K562 (cell line): Measurements from ENCODE around the gene DOCK7. TPM values are rescaled to one million over a fixed set of nuclear protein-coding genes. Genes with fewer than 3 reads are reported as not detected.

ENCODE experiments used
- ASH1L ChIP-seq: fragments of 450-650 bp; IDR thresholded peaks from 2 replicates; pipeline ENCODE4 v1.6.1; 2018; ENCODE audit warnings: borderline replicate concordance, mild to moderate bottlenecking, low read depth; ENCODE audit not compliant: partially characterized antibody
- HDAC2 ChIP-seq: fragments of 450-650 bp; IDR thresholded peaks from 2 replicates; pipeline ENCODE4 v1.6.1; 2016; ENCODE audit warnings: mild to moderate bottlenecking
- KHSRP ChIP-seq: fragments of 450-650 bp; IDR thresholded peaks from 2 replicates; pipeline ENCODE4 v1.6.1; 2017
- NCOA6 ChIP-seq: fragments of 450-650 bp; IDR thresholded peaks from 2 replicates; pipeline ENCODE4 v1.6.1; 2017; ENCODE audit warnings: mild to moderate bottlenecking
- POLR2A ChIP-seq: fragments of 450-650 bp; conservative IDR thresholded peaks from 2 replicates; pipeline ENCODE4 v1.6.1; 2016
- PRPF4 ChIP-seq: fragments of 200-400 bp; formaldehyde crosslinking; IDR thresholded peaks from one replicate; pipeline ENCODE4 v1.6.1; 2017; ENCODE audit warnings: low read length, low read depth, mild to moderate bottlenecking; ENCODE audit not compliant: insufficient read depth, poor library complexity, severe bottlenecking
- RBM34 ChIP-seq: fragments of 200-400 bp; formaldehyde crosslinking; IDR thresholded peaks from 2 replicates; pipeline ENCODE4 v1.6.1; 2018; ENCODE audit warnings: low read length, borderline replicate concordance; ENCODE audit not compliant: insufficient read depth
- TFAP4 ChIP-seq: sonication (generic); formaldehyde crosslinking; IDR thresholded peaks from 2 replicates; pipeline ENCODE4 v1.8.0; 2022; ENCODE audit warnings: missing genetic modification reagents, mild to moderate bottlenecking, moderate library complexity, borderline replicate concordance
- TSC22D4 ChIP-seq: fragments of 450-650 bp; IDR thresholded peaks from 2 replicates; pipeline ENCODE4 v1.6.1; 2016; ENCODE audit warnings: missing genetic modification characterization, missing biosample characterization, control low read depth
- ZBTB1 ChIP-seq: sonication (generic); formaldehyde crosslinking; IDR thresholded peaks from 2 replicates; pipeline ENCODE4 v1.8.1; 2023; ENCODE audit warnings: missing genetic modification reagents, low read depth, mild to moderate bottlenecking, borderline replicate concordance
- ZFP1 ChIP-seq: fragments of 450-650 bp; formaldehyde crosslinking; IDR thresholded peaks from 2 replicates; pipeline ENCODE4 v1.4.0; 2020; ENCODE audit warnings: mild to moderate bottlenecking, mixed read lengths
- ZNF146 ChIP-seq: IDR thresholded peaks from one replicate; pipeline ENCODE4 v1.6.1; 2018; ENCODE audit warnings: missing compliant biosample characterization; ENCODE audit not compliant: unreplicated experiment
- ZNF347 ChIP-seq: fragments of 450-650 bp; formaldehyde crosslinking; IDR thresholded peaks from 2 replicates; pipeline ENCODE4 v1.4.0; 2020; ENCODE audit warnings: low read depth, mild to moderate bottlenecking, moderate library complexity
- polyA plus RNA-seq, 8 experiments: library from polyadenylated mRNA; depleted of rRNA in 4 of 8; stranded (reverse) in 5 of 8; unstranded in 3 of 8; fragments of >200 nt; fragmentation: Nextera tagmentation in 2 of 8; fragmentation: Illumina TruSeq in 1 of 8; extraction: Ambion mirVana in 2 of 8; extraction: Trizol in 1 of 8; gene quantifications; 2 replicates each; pipeline versions ENCODE4 v1.2.1 to v1.2.3, GENCODE V29; 2011 to 2014; ENCODE audit warnings: inconsistent platforms in 1 of 8, missing spikeins in 1 of 8
- total RNA-seq, 7 experiments: library from RNA; depleted of rRNA in 6 of 7; stranded (reverse); fragments of >200 nt in 6 of 7; fragmentation: Illumina TruSeq in 2 of 7; extraction: Trizol in 2 of 7; gene quantifications; 2 replicates each; pipeline versions ENCODE4 v1.2.1 to v1.2.3, GENCODE V29; 2011 to 2021; ENCODE audit warnings: low replicate concordance in 1 of 7
- TF ChIP-seq, protein P1 (sequence below), 2 experiments: fragments of 450-650 bp; formaldehyde crosslinking in 1 of 2; IDR thresholded peaks; 2 replicates each; pipeline versions ENCODE4 v1.4.0 to v1.6.1; 2014 to 2020; ENCODE audit warnings: mild to moderate bottlenecking in 2 of 2, borderline replicate concordance in 1 of 2, low read depth in 1 of 2
- TF ChIP-seq, protein P2 (sequence below): sonication (generic); formaldehyde crosslinking; IDR thresholded peaks from 2 replicates; pipeline ENCODE4 v1.8.0; 2022; ENCODE audit warnings: mild to moderate bottlenecking, missing genetic modification reagents, borderline replicate concordance
- TF ChIP-seq, protein P3 (sequence below): fragments of 450-650 bp; IDR thresholded peaks from 2 replicates; pipeline ENCODE4 v1.7.0; 2016; ENCODE audit warnings: borderline replicate concordance

DOCK7 gene
- total and polyA plus RNA-seq, 9 of the 15 experiments (the other 6 are each of a cell fraction or from before 2014, with no cell fraction given), result 4.9 to 35.1 (median 12.6) TPM

DNA sequence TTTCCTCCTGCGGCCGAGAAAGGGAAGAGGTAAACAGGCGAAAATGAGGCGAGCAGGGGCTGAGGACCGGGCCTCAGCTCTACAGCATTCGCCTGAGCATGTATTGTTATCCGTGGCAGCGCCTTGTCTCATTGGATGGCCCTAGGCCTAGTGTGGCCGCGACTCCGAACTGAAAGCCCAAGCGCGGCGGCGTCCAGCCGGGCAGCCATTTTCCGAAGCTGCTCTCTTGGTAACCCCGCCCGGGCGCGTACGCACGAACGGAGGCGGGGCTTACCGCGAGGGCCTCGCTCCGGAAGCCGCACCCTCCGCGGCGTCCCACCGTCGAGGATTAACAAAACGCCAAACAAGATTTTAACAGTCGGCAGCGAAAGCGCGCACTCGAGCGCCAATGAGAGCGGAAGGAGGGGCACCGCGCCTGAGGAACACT, 252.1 kb downstream of the DOCK7 start (continued):
- TF ChIP-seq, protein P1, sequence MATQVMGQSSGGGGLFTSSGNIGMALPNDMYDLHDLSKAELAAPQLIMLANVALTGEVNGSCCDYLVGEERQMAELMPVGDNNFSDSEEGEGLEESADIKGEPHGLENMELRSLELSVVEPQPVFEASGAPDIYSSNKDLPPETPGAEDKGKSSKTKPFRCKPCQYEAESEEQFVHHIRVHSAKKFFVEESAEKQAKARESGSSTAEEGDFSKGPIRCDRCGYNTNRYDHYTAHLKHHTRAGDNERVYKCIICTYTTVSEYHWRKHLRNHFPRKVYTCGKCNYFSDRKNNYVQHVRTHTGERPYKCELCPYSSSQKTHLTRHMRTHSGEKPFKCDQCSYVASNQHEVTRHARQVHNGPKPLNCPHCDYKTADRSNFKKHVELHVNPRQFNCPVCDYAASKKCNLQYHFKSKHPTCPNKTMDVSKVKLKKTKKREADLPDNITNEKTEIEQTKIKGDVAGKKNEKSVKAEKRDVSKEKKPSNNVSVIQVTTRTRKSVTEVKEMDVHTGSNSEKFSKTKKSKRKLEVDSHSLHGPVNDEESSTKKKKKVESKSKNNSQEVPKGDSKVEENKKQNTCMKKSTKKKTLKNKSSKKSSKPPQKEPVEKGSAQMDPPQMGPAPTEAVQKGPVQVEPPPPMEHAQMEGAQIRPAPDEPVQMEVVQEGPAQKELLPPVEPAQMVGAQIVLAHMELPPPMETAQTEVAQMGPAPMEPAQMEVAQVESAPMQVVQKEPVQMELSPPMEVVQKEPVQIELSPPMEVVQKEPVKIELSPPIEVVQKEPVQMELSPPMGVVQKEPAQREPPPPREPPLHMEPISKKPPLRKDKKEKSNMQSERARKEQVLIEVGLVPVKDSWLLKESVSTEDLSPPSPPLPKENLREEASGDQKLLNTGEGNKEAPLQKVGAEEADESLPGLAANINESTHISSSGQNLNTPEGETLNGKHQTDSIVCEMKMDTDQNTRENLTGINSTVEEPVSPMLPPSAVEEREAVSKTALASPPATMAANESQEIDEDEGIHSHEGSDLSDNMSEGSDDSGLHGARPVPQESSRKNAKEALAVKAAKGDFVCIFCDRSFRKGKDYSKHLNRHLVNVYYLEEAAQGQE (IDR thresholded peaks at IDR 0.05; ENCODE audit: borderline replicate concordance), result no peak
- TF ChIP-seq, protein P1 (CRISPR knock-in tag; IDR thresholded peaks at IDR 0.05; ENCODE audit: low read depth), result peak; percentile 74
- TF ChIP-seq HDAC2, result no peak; the same call in 1 of the 2 replicates
- peak; percentile 97 for TF ChIP-seq POLR2A
- no peak; the same call in 1 of the 2 replicates for TF ChIP-seq ZBTB1 (CRISPR knock-in tag)
- no peak; the same call in 1 of the 2 replicates for TF ChIP-seq TFAP4
- TF ChIP-seq TSC22D4 (tag), result no peak
- TF ChIP-seq, protein P2, sequence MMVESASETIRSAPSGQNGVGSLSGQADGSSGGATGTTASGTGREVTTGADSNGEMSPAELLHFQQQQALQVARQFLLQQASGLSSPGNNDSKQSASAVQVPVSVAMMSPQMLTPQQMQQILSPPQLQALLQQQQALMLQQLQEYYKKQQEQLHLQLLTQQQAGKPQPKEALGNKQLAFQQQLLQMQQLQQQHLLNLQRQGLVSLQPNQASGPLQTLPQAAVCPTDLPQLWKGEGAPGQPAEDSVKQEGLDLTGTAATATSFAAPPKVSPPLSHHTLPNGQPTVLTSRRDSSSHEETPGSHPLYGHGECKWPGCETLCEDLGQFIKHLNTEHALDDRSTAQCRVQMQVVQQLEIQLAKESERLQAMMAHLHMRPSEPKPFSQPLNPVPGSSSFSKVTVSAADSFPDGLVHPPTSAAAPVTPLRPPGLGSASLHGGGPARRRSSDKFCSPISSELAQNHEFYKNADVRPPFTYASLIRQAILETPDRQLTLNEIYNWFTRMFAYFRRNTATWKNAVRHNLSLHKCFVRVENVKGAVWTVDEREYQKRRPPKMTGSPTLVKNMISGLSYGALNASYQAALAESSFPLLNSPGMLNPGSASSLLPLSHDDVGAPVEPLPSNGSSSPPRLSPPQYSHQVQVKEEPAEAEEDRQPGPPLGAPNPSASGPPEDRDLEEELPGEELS, result peak; percentile 63; the same call in 1 of the 2 replicates
- no peak for TF ChIP-seq ZNF146 (CRISPR knock-in tag)
- TF ChIP-seq ASH1L, result no peak
- peak; percentile 89 for TF ChIP-seq NCOA6
- no peak for TF ChIP-seq KHSRP
- TF ChIP-seq, protein P3, sequence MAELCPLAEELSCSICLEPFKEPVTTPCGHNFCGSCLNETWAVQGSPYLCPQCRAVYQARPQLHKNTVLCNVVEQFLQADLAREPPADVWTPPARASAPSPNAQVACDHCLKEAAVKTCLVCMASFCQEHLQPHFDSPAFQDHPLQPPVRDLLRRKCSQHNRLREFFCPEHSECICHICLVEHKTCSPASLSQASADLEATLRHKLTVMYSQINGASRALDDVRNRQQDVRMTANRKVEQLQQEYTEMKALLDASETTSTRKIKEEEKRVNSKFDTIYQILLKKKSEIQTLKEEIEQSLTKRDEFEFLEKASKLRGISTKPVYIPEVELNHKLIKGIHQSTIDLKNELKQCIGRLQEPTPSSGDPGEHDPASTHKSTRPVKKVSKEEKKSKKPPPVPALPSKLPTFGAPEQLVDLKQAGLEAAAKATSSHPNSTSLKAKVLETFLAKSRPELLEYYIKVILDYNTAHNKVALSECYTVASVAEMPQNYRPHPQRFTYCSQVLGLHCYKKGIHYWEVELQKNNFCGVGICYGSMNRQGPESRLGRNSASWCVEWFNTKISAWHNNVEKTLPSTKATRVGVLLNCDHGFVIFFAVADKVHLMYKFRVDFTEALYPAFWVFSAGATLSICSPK, result no peak
- no peak for TF ChIP-seq PRPF4
- no peak for TF ChIP-seq ZFP1
- no peak for TF ChIP-seq RBM34
- TF ChIP-seq ZNF347, result no peak
